GM18951 (cell line): ENCODE data around the gene RIN1.
"Not testable (repeated sequence)": the region's sequence is repeated elsewhere in the genome, so short reads cannot be mapped to it uniquely, and the experiment has no call there.

ENCODE experiments used
- POLR2A ChIP-seq: IDR thresholded peaks from 4 replicates; pipeline ENCODE4 v1.6.1; 2011; ENCODE audit warnings: mild to moderate bottlenecking; ENCODE audit not compliant: insufficient read length, insufficient read depth; ENCODE audit errors: extremely low read depth
- in situ Hi-C: fragments of 300-500 bp; cut with MboI; formaldehyde crosslinking; loops from one replicate; pipeline ENCODE4 v1.12.0; 2022; ENCODE audit warnings: low sequenced_read_pairs, mixed read lengths, inconsistent platforms; ENCODE audit not compliant: unreplicated experiment

RIN1 gene, protein sequence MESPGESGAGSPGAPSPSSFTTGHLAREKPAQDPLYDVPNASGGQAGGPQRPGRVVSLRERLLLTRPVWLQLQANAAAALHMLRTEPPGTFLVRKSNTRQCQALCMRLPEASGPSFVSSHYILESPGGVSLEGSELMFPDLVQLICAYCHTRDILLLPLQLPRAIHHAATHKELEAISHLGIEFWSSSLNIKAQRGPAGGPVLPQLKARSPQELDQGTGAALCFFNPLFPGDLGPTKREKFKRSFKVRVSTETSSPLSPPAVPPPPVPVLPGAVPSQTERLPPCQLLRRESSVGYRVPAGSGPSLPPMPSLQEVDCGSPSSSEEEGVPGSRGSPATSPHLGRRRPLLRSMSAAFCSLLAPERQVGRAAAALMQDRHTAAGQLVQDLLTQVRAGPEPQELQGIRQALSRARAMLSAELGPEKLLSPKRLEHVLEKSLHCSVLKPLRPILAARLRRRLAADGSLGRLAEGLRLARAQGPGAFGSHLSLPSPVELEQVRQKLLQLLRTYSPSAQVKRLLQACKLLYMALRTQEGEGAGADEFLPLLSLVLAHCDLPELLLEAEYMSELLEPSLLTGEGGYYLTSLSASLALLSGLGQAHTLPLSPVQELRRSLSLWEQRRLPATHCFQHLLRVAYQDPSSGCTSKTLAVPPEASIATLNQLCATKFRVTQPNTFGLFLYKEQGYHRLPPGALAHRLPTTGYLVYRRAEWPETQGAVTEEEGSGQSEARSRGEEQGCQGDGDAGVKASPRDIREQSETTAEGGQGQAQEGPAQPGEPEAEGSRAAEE

DNA sequence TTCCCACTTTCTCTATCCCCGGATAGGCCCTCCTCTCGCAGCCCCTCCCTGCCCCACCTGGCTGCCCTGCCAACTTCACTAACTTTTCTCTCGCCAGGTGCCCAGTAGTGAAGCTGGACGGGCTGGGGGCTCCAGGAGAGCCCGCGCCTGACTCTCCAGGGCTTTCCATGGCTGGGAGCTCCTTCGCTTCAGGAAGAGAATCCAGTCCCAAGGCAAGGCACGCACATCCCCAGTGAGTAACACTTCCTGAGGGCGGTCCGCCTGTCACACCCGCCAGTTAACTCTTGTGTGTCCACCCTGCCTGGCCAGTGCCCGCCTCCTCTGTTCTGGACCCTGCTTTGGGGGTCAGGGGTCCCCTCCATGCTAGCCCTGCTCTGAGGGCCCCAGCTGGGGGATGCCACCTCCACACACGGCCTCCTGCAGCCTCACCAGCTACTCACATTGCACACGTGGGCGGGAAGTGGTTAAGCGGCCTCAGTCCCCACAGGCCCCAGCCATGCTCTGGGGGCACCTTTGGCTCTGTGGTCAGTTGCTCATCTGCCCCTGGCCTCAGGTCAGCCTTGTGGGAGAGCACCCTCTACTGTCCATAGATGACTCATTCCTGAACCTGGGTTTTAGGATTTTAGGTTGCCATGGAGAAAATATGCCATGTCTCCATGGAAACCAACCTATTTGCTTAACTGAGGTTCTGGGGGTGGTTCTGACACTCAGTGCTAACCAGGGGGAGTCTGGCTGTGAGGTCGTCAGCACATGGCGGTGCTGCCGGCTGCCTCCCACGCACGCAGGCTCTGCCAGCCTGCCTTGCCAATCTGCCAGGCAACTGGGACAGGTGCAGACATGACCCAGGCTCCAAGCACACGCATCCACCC lies at the start of gene RIN1:
TSS of gene RIN1 (minus strand) at position 201 of the 869 bp plus-strand sequence. CDS start at position 169, 32 bp downstream.
- in situ Hi-C loops, result no loop called here
- no peak for TF ChIP-seq POLR2A

GRCh38 chr11:66384316-66384715 lies 48.1 kb upstream of the RIN1 start:
- in situ Hi-C loops, result not testable (repeated sequence)

- in situ Hi-C loops, result not testable (repeated sequence)
Observed at GRCh38 chr11:66380264-66380663, 44.0 kb upstream of the RIN1 start.

GRCh38 chr11:66373690-66374287 lies 37.6 kb upstream of the RIN1 start:
- in situ Hi-C loops, result not testable (repeated sequence)

GRCh38 chr11:66373265-66373664 lies 37.0 kb upstream of the RIN1 start:
- in situ Hi-C loops, result no loop called here
- TF ChIP-seq POLR2A, result no peak

DNA sequence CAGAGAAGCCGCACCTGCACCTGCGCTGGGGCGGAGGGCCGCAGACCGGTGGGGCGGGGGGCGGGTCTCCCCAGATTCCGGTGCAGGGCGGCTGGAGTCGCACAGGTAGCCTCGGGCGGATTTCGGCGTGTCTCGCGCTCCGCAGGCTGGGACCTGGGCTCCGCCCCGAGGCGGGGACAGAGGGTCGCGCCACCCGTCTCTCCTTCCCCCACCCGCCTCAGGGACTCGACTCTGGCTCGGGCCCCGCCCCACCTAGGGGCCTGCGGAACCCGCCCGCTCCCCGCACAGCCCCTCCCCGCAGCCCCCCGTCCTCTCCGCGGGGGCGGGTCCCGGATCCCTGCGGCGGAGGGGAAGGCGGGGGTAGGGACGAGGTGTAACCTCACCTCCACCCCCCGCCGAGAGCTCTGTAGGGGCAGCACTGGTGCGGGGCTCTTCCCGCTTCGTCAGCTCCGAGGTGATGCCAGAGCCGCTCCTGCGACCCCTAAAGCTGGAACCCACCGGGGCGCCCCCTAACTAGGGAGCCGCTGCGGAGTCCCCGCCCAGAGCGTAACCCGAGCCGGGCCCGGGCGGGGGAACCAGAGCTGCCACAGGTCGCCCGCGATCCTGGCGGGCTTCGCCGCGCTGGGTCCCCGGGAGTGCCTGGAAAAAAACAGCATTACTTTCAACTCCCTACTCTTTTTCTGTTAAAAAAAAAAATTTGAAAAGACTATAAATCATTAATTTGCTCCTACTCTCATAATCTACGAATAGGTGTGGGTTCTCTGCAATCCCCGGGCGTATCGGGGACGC lies 35.6 kb upstream of the RIN1 start, which contains the start of gene SLC29A2:
TSS of gene SLC29A2 (minus strand) at position 134 of the 789 bp plus-strand sequence. CDS start 169 bp downstream, outside the sequence.
- TF ChIP-seq POLR2A, result no peak
- in situ Hi-C loops, result no loop called here

GRCh38 chr11:66369073-66369894 lies 33.0 kb upstream of the RIN1 start:
- TF ChIP-seq POLR2A, result no peak
- in situ Hi-C loops, result no loop called here

- in situ Hi-C loops, result no loop called here
- no peak for TF ChIP-seq POLR2A
Observed at GRCh38 chr11:66368484-66368883, 32.2 kb upstream of the RIN1 start.

DNA sequence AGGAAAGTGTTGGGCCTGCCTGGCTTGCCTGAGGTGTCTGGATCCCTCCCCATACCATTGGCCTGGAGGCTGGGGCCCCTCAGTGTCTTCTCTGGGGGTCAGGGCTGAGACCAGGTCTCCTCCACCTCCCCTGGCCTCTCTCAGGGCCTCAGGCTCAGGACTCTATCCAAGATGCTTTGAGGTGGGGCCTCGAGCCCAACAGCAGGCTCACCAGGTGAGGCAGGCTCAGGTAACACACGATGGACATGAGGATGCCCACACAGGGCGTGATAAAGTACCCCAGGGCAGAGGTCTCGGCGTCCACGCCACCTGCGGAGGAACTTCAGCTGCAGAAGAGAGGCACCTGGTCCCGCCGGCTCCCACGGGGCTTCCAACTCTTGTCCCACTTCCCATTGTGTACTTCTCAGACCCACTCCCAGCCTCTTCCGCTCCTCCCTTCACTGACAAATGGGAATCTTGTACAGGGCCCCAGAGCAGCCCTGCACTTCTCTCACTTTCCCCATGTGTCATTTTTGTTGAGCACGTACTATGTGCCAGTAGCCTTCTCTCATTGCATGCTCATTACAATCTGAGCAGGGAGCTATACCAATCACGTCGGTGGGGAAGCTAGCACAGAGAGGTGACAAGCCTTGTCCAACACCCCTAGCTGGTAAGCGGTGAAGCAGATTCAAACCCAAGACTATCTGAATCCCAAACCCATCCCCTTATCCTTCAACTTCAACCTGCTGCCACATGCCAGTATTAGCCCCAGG lies 31.5 kb upstream of the RIN1 start:
- no peak for TF ChIP-seq POLR2A

GRCh38 chr11:66366844-66367477 lies 30.7 kb upstream of the RIN1 start:
- in situ Hi-C loops, result no loop called here
- no peak for TF ChIP-seq POLR2A

More for the DNA sequence above, 31.5 kb upstream of the RIN1 start:
- in situ Hi-C loops, result no loop called here
